ENCODE data around the gene AMTN. TPM values are rescaled to one million over a fixed set of nuclear protein-coding genes. Genes with fewer than 3 reads are reported as not detected.
"Not testable (repeated sequence)": the region's sequence is repeated elsewhere in the genome, so short reads cannot be mapped to it uniquely, and the experiment has no call there.

AMTN gene
- not detected in 2 replicates for total RNA-seq (2014; rRNA removed; shearing (Covaris generic))
- not detected in 2 replicates for polyA plus RNA-seq (2016; fragmentation: Nextera tagmentation; extraction: Ambion mirVana)

- Histone ChIP-seq H3K27me3 (replicated peaks; ENCODE audit: insufficient read depth) (no peaks in the 10 kb centered on the region; the same call in 1 of the 2 replicates), H3K4me2 (ENCODE audit: unreplicated experiment) (no peak within 1 kb of the TSS), H4K20me1 (ENCODE audit: insufficient read depth) (no peaks in the 10 kb centered on the region), H3K4me3 (no peak within 1 kb of the TSS), H3F3A (ENCODE audit: insufficient read depth) (no peaks in the 10 kb centered on the region), H3K36me3 (ENCODE audit: low read depth) (no peaks in the 10 kb centered on the region), H3K79me2 (ENCODE audit: insufficient read depth) (no peaks in the 10 kb centered on the region), H2AFZ (no peak within 1 kb of the TSS), H3K4me1 (ENCODE audit: insufficient read depth) (no peaks in the 10 kb centered on the region), H3K9me3 (ENCODE audit: low read depth) (no peaks in the 10 kb centered on the region), H3K27ac (no peak within 1 kb of the TSS), H3K9me2 (ENCODE audit: insufficient read depth) (no peaks in the 10 kb centered on the region), H3K9ac (no peak within 1 kb of the TSS)
- 5 to 8% methylated on average over 2 of the region's 2 CpGs for WGBS, 2 experiments (ENCODE audit: low coverage in 1 of 2, low lambda C conversion rate in 2 of 2, missing lambda C conversion rate in 2 of 2)
- no peak for DNase-seq
- in situ Hi-C loops (cut with MboI), result loop anchor here (25.0 kb wide), 1 partner anchor 831 kb away; no protein-coding TSS in a partner anchor
- no peak for TF ChIP-seq EZH2 (IDR thresholded peaks at IDR 0.05; ENCODE audit: insufficient read depth, poor library complexity, severe bottlenecking)
- no peak for TF ChIP-seq EZH2phosphoT487 (IDR thresholded peaks at IDR 0.05; ENCODE audit: insufficient read depth, low read depth)
Measured at GRCh38 chr4:70518269-70518668, at the start of gene AMTN. TSS of gene AMTN (plus strand) at chr4:70518569. CDS start at chr4:70518778, 209 bp downstream.

- Histone ChIP-seq H2AFZ (no peak within 1 kb of the TSS), H3K4me1 (ENCODE audit: insufficient read depth) (no peaks in the 10 kb centered on the region), H3F3A (ENCODE audit: insufficient read depth) (no peaks in the 10 kb centered on the region), H3K9ac (no peak within 1 kb of the TSS), H3K9me3 (ENCODE audit: low read depth) (no peaks in the 10 kb centered on the region), H3K4me3 (no peak within 1 kb of the TSS), H3K4me2 (ENCODE audit: unreplicated experiment) (no peak within 1 kb of the TSS), H3K36me3 (ENCODE audit: low read depth) (no peaks in the 10 kb centered on the region), H3K27ac (no peak within 1 kb of the TSS), H4K20me1 (ENCODE audit: insufficient read depth) (no peaks in the 10 kb centered on the region), H3K9me2 (ENCODE audit: insufficient read depth) (no peaks in the 10 kb centered on the region), H3K79me2 (ENCODE audit: insufficient read depth) (no peaks in the 10 kb centered on the region), H3K27me3 (replicated peaks; ENCODE audit: insufficient read depth) (no peaks in the 10 kb centered on the region)
- 43 to 47% methylated on average over 4 of the region's 4 CpGs for WGBS, 2 experiments (ENCODE audit: low coverage in 1 of 2, low lambda C conversion rate in 2 of 2, missing lambda C conversion rate in 2 of 2)
- DNase-seq, result no peak
- TF ChIP-seq EZH2 (IDR thresholded peaks at IDR 0.05; ENCODE audit: insufficient read depth, poor library complexity, severe bottlenecking), result no peak
- in situ Hi-C loops (cut with MboI), result no loop called here
Measured at GRCh38 chr4:70471897-70472296, 46.5 kb upstream of the AMTN start, which contains the start of gene MUC7. TSS of gene MUC7 (plus strand) at chr4:70472197. CDS start at chr4:70474022, 1,825 bp downstream.

GRCh38 chr4:70473679-70474078 lies 44.7 kb upstream of the AMTN start:
- TF ChIP-seq EZH2phosphoT487 (IDR thresholded peaks at IDR 0.05; ENCODE audit: insufficient read depth, low read depth) (no peak), EZH2 (IDR thresholded peaks at IDR 0.05; ENCODE audit: insufficient read depth, poor library complexity, severe bottlenecking) (no peak)
- 17 to 28% methylated on average over 4 of the region's 4 CpGs for WGBS, 2 experiments (ENCODE audit: low coverage in 1 of 2, low lambda C conversion rate in 2 of 2, missing lambda C conversion rate in 2 of 2)
- no peaks in the 10 kb centered on the region for H4K20me1 ChIP-seq (ENCODE audit: insufficient read depth)
- no peak overlapping the region for H3K4me2 ChIP-seq (ENCODE audit: unreplicated experiment)
- no peaks in the 10 kb centered on the region for H3K36me3 ChIP-seq (ENCODE audit: low read depth)
- no peak overlapping the region for H2AFZ ChIP-seq
- H3K9me2 ChIP-seq (ENCODE audit: insufficient read depth), result no peaks in the 10 kb centered on the region
- H3F3A ChIP-seq (ENCODE audit: insufficient read depth), result no peaks in the 10 kb centered on the region
- H3K79me2 ChIP-seq (ENCODE audit: insufficient read depth), result no peaks in the 10 kb centered on the region
- no peaks in the 10 kb centered on the region for H3K9me3 ChIP-seq (ENCODE audit: low read depth)
- no peaks in the 10 kb centered on the region for H3K4me1 ChIP-seq (ENCODE audit: insufficient read depth)
- H3K27me3 ChIP-seq (replicated peaks; ENCODE audit: insufficient read depth), result no peaks in the 10 kb centered on the region
- no peak overlapping the region for H3K9ac ChIP-seq
- no peak overlapping the region for H3K4me3 ChIP-seq
- H3K27ac ChIP-seq, result no peak overlapping the region
- in situ Hi-C loops (cut with MboI), result no loop called here
- no peak for DNase-seq

GRCh38 chr4:70488748-70489147 lies 29.6 kb upstream of the AMTN start:
- Histone ChIP-seq H3K9me3 (ENCODE audit: low read depth) (no peaks in the 10 kb centered on the region), H3K27me3 (replicated peaks; ENCODE audit: insufficient read depth) (no peaks in the 10 kb centered on the region), H3K27ac (no peak overlapping the region), H2AFZ (no peak overlapping the region), H3K9ac (no peak overlapping the region), H3K4me1 (ENCODE audit: insufficient read depth) (no peaks in the 10 kb centered on the region), H3K36me3 (ENCODE audit: low read depth) (no peaks in the 10 kb centered on the region), H3K4me3 (no peak overlapping the region), H3K9me2 (ENCODE audit: insufficient read depth) (no peaks in the 10 kb centered on the region), H3F3A (ENCODE audit: insufficient read depth) (no peaks in the 10 kb centered on the region), H4K20me1 (ENCODE audit: insufficient read depth) (no peaks in the 10 kb centered on the region), H3K4me2 (ENCODE audit: unreplicated experiment) (no peak overlapping the region), H3K79me2 (ENCODE audit: insufficient read depth) (no peaks in the 10 kb centered on the region)
- 8% methylated on average over 3 of the region's 3 CpGs for WGBS, 2 experiments (ENCODE audit: low coverage in 1 of 2, low lambda C conversion rate in 2 of 2, missing lambda C conversion rate in 2 of 2)
- in situ Hi-C loops (cut with MboI), result no loop called here
- no peak for TF ChIP-seq EZH2phosphoT487 (IDR thresholded peaks at IDR 0.05; ENCODE audit: insufficient read depth, low read depth)
- TF ChIP-seq EZH2 (IDR thresholded peaks at IDR 0.05; ENCODE audit: insufficient read depth, poor library complexity, severe bottlenecking), result no peak
- no peak for DNase-seq

- no peak overlapping the region for H2AFZ ChIP-seq
- 48 to 50% methylated on average over 6 of the region's 6 CpGs for WGBS, 2 experiments (ENCODE audit: low coverage in 1 of 2, low lambda C conversion rate in 2 of 2, missing lambda C conversion rate in 2 of 2)
- no peak overlapping the region for H3K4me3 ChIP-seq
- no peak overlapping the region for H3K27ac ChIP-seq
- no peaks in the 10 kb centered on the region for H4K20me1 ChIP-seq (ENCODE audit: insufficient read depth)
- H3K79me2 ChIP-seq (ENCODE audit: insufficient read depth), result no peaks in the 10 kb centered on the region
- TF ChIP-seq EZH2 (IDR thresholded peaks at IDR 0.05; ENCODE audit: insufficient read depth, poor library complexity, severe bottlenecking) (no peak), EZH2phosphoT487 (IDR thresholded peaks at IDR 0.05; ENCODE audit: insufficient read depth, low read depth) (no peak)
- no peaks in the 10 kb centered on the region for H3K36me3 ChIP-seq (ENCODE audit: low read depth)
- H3K4me2 ChIP-seq (ENCODE audit: unreplicated experiment), result no peak overlapping the region
- DNase-seq, result no peak
- no peaks in the 10 kb centered on the region for H3K4me1 ChIP-seq (ENCODE audit: insufficient read depth)
- no peaks in the 10 kb centered on the region for H3K9me2 ChIP-seq (ENCODE audit: insufficient read depth)
- no peak overlapping the region for H3K9ac ChIP-seq
- no peaks in the 10 kb centered on the region for H3F3A ChIP-seq (ENCODE audit: insufficient read depth)
- no peaks in the 10 kb centered on the region for H3K27me3 ChIP-seq (replicated peaks; ENCODE audit: insufficient read depth)
- H3K9me3 ChIP-seq (ENCODE audit: low read depth), result no peaks in the 10 kb centered on the region
- in situ Hi-C loops (cut with MboI), result no loop called here
Measured at GRCh38 chr4:70496231-70496630, 22.1 kb upstream of the AMTN start.

- not testable (repeated sequence) for H3K9me2 ChIP-seq (ENCODE audit: insufficient read depth); H3K27me3 ChIP-seq (replicated peaks; ENCODE audit: insufficient read depth); H3K27ac ChIP-seq; H3K4me2 ChIP-seq (ENCODE audit: unreplicated experiment); H2AFZ ChIP-seq; H3K79me2 ChIP-seq (ENCODE audit: insufficient read depth); H3K4me3 ChIP-seq; H4K20me1 ChIP-seq (ENCODE audit: insufficient read depth); H3K9ac ChIP-seq; H3K9me3 ChIP-seq (ENCODE audit: low read depth); H3K4me1 ChIP-seq (ENCODE audit: insufficient read depth); H3K36me3 ChIP-seq (ENCODE audit: low read depth); H3F3A ChIP-seq (ENCODE audit: insufficient read depth)
- WGBS, 2 experiments (ENCODE audit: low coverage in 1 of 2, low lambda C conversion rate in 2 of 2, missing lambda C conversion rate in 2 of 2), result 59 to 70% methylated on average over 8 of the region's 8 CpGs
- in situ Hi-C loops (cut with MboI), result loop anchor here (25.0 kb wide), 1 partner anchor 815 kb away; no protein-coding TSS in a partner anchor
- DNase-seq, result peak; percentile 21
Measured at GRCh38 chr4:70501838-70502237, 16.5 kb upstream of the AMTN start.
